HCT116 (cell line): Measurements from ENCODE around the gene ESCO1. TPM values are rescaled to one million over a fixed set of nuclear protein-coding genes. Genes with fewer than 3 reads are reported as not detected.

Experiments used
- ATAC-seq: fragments of 200-7000 bp; cut with Tn5 transposase; 2 replicates; pipeline ENCODE4 v1.9.1; 2020; ENCODE audit warnings: mild to moderate bottlenecking, moderate library complexity
- BruUV-seq: library from RNA; stranded (reverse); fragments of 400-500 nt; replicated peaks from 2 replicates; lab custom pipeline; 2021; lab: Mats Ljungman, UMichigan
- CTCF ChIA-PET: fragments of 300-600 bp; sonication (Branson Sonifier 250); formaldehyde crosslinking; loops from one replicate; lab custom pipeline; 2021; ENCODE audit warnings: antibody characterized with exemption; lab: Charles Lee
- POLR2A ChIA-PET: fragments of 300-600, 350-600 bp; sonication (Branson Sonifier 250); formaldehyde crosslinking; loops from one replicate; lab custom pipeline; 2021; ENCODE audit warnings: antibody characterized with exemption; lab: Charles Lee
- RAD21 ChIA-PET, 2 experiments: fragments of 300-600 bp; sonication (Branson Sonifier 250); formaldehyde crosslinking; loops; one replicate each; lab custom pipeline; 2023; ENCODE audit warnings: low total read pairs in 2 of 2; ENCODE audit not compliant: uncharacterized antibody in 2 of 2, unreplicated experiment in 2 of 2, low non-redundant PET in 1 of 2; lab: Charles Lee
- DNase-seq: peaks from one replicate; pipeline ENCODE4 v3.0.0-alpha.2; 2010; ENCODE audit warnings: low read depth, low spot score
- H2AFZ ChIP-seq: fragments of 200-600 bp; shearing (Covaris generic), sonication (generic); 2 replicates; pipeline ENCODE4 v1.6.1; 2017; ENCODE audit warnings: low read depth, mixed run types, mixed read lengths, antibody characterized with exemption, low read length; ENCODE audit not compliant: poor library complexity, severe bottlenecking
- H3K27ac ChIP-seq: 2 replicates; pipeline ENCODE4 v1.5.1; 2012; ENCODE audit warnings: low read depth, low read length
- H3K27me3 ChIP-seq: fragments of 200-600 bp; sonication (generic); 2 replicates; pipeline ENCODE4 v1.6.1; 2016; ENCODE audit warnings: mixed run types, low read length, mixed read lengths; ENCODE audit not compliant: insufficient read depth
- H3K36me3 ChIP-seq, 2 experiments: fragments of 200-500 bp in 1 of 2; fragments of 200-600 bp in 1 of 2; sonication (Bioruptor generic) in 1 of 2; sonication (generic) in 1 of 2; 2 replicates each; pipeline versions ENCODE4 v1.5.1 to v1.6.1; 2014 to 2016; ENCODE audit warnings: low read length in 2 of 2, inconsistent platforms in 1 of 2, mixed read lengths in 1 of 2, mixed run types in 1 of 2; ENCODE audit not compliant: insufficient read depth in 2 of 2, control insufficient read depth in 1 of 2
- H3K4me1 ChIP-seq, 2 experiments: fragments of 200-600 bp in 1 of 2; sonication (generic) in 1 of 2; 2 replicates each; pipeline versions ENCODE4 v1.5.1 to v1.6.1; 2012 to 2017; ENCODE audit warnings: low read length in 2 of 2, inconsistent platforms in 1 of 2, mild to moderate bottlenecking in 1 of 2, mixed read lengths in 1 of 2, mixed run types in 1 of 2, moderate library complexity in 1 of 2; ENCODE audit not compliant: insufficient read depth in 2 of 2, control insufficient read depth in 1 of 2
- H3K4me2 ChIP-seq: fragments of 200-600 bp; sonication (generic); 2 replicates; pipeline ENCODE4 v1.6.1; 2017; ENCODE audit warnings: mixed run types, low read length, mixed read lengths
- H3K4me3 ChIP-seq, 2 experiments: fragments of 200-600 bp in 1 of 2; sonication (generic) in 1 of 2; replicated peaks in 1 of 2; 2 replicates each; pipeline ENCODE4 v1.5.1; 2011 to 2016; ENCODE audit warnings: low read length in 2 of 2, control low read depth in 1 of 2, low read depth in 1 of 2, mild to moderate bottlenecking in 1 of 2, mixed read lengths in 1 of 2, mixed run types in 1 of 2
- H3K79me2 ChIP-seq: fragments of 200-600 bp; sonication (generic); 2 replicates; pipeline ENCODE4 v1.6.1; 2017; ENCODE audit warnings: mild to moderate bottlenecking, mixed run types, low read length, moderate library complexity, mixed read lengths; ENCODE audit not compliant: insufficient read depth
- H3K9ac ChIP-seq: fragments of 200-600 bp; sonication (generic); 2 replicates; pipeline ENCODE4 v1.6.1; 2016; ENCODE audit warnings: low read length, mixed read lengths
- H3K9me2 ChIP-seq: fragments of 200-600 bp; sonication (generic), shearing (Covaris generic); 2 replicates; pipeline ENCODE4 v1.6.1; 2017; ENCODE audit warnings: mixed run types, mild to moderate bottlenecking, moderate library complexity; ENCODE audit not compliant: insufficient read depth
- H3K9me3 ChIP-seq, 2 experiments: fragments of 200-500 bp in 1 of 2; fragments of 200-600 bp in 1 of 2; sonication (Bioruptor generic) in 1 of 2; sonication (generic) in 1 of 2; 2 replicates each; pipeline ENCODE4 v1.6.1; 2014 to 2017; ENCODE audit warnings: low read length in 2 of 2, mixed read lengths in 2 of 2, inconsistent platforms in 1 of 2, low read depth in 1 of 2, mild to moderate bottlenecking in 1 of 2, mixed run types in 1 of 2, moderate library complexity in 1 of 2; ENCODE audit not compliant: control insufficient read depth in 1 of 2, insufficient read depth in 1 of 2
- H4K20me1 ChIP-seq: fragments of 200-600 bp; sonication (generic), shearing (Covaris generic); 2 replicates; pipeline ENCODE4 v1.6.1; 2017; ENCODE audit warnings: mixed run types, mild to moderate bottlenecking, moderate library complexity; ENCODE audit not compliant: insufficient read depth
- EGR1 ChIP-seq: IDR thresholded peaks from 2 replicates; pipeline ENCODE4 v1.6.1; 2012; ENCODE audit warnings: low read depth
- FOSL1 ChIP-seq: IDR thresholded peaks from 2 replicates; pipeline ENCODE4 v1.6.1; 2012; ENCODE audit warnings: low read depth
- MAX ChIP-seq: IDR thresholded peaks from 2 replicates; pipeline ENCODE4 v1.6.1; 2012
- RAD21 ChIP-seq: IDR thresholded peaks from 2 replicates; pipeline ENCODE4 v1.6.1; 2012; ENCODE audit warnings: low read depth, mild to moderate bottlenecking
- REST ChIP-seq: IDR thresholded peaks from 2 replicates; pipeline ENCODE4 v1.6.1; 2012; ENCODE audit warnings: low read depth
- SP1 ChIP-seq: IDR thresholded peaks from 2 replicates; pipeline ENCODE4 v1.6.1; 2012; ENCODE audit warnings: low read depth
- TCF7L2 ChIP-seq: IDR thresholded peaks from 2 replicates; pipeline ENCODE4 v1.7.0; 2011; ENCODE audit warnings: borderline replicate concordance, inconsistent platforms; ENCODE audit not compliant: insufficient read depth, insufficient read length; ENCODE audit errors: extremely low read depth
- YY1 ChIP-seq: IDR thresholded peaks from 2 replicates; pipeline ENCODE4 v1.6.1; 2011; ENCODE audit warnings: low read length, low read depth, moderate library complexity, mild to moderate bottlenecking; ENCODE audit not compliant: insufficient replicate concordance; ENCODE audit errors: extremely low read depth
- ZBTB33 ChIP-seq: IDR thresholded peaks from 2 replicates; pipeline ENCODE4 v1.6.1; 2011; ENCODE audit warnings: mild to moderate bottlenecking, low read length, moderate library complexity; ENCODE audit not compliant: insufficient replicate concordance; ENCODE audit errors: extremely low read depth
- ZFX ChIP-seq: fragments of 450-650 bp; IDR thresholded peaks from 2 replicates; pipeline ENCODE4 v1.6.1; 2017
- ZNF274 ChIP-seq: fragments of 200-500 bp; sonication (Bioruptor generic); IDR thresholded peaks from 2 replicates; pipeline ENCODE4 v1.6.1; 2014; ENCODE audit warnings: mild to moderate bottlenecking, low read depth, low read length, inconsistent platforms
- intact Hi-C: fragments of 100-400 bp; cut with micrococcal nuclease; formaldehyde crosslinking; loops from 2 replicates; pipeline ENCODE4 v1.10.0; 2022
- total RNA-seq: library from RNA; stranded (reverse); gene quantifications from one replicate; pipeline ENCODE4 v1.2.1, GENCODE V29; 2021; ENCODE audit not compliant: unreplicated experiment

Gene ESCO1
- total RNA-seq, 1 experiment from 2014 or later, result 19.6 TPM

GRCh38 chr18:21502661-21503060, 97.8 kb downstream of the ESCO1 start:
- Histone ChIP-seq H3K4me3 (no peak overlapping the region), H3K36me3 (no peaks in the 10 kb centered on the region), H3K4me1 (no peaks in the 10 kb centered on the region), H3K27me3 (no peaks in the 10 kb centered on the region), H3K9me2 (no peaks in the 10 kb centered on the region), H3K9me3 (no peaks in the 10 kb centered on the region), H3K79me2 (no peaks in the 10 kb centered on the region), H4K20me1 (no peaks in the 10 kb centered on the region), H2AFZ (no peak overlapping the region), H3K4me2 (no peak overlapping the region), H3K27ac (no peak overlapping the region), H3K9ac (no peak overlapping the region)
- no TSS peak for BruUV-seq
- RAD21 ChIA-PET, result no interaction called here
- ATAC-seq, result no peak
- intact Hi-C loops, result no loop called here
- TF ChIP-seq REST, result no peak
- no peak for TF ChIP-seq ZFX
- no peak for TF ChIP-seq SP1
- TF ChIP-seq RAD21, result no peak
- TF ChIP-seq ZNF274, result no peak
- no peak for TF ChIP-seq TCF7L2
- no peak for TF ChIP-seq MAX
- no peak for TF ChIP-seq EGR1
- TF ChIP-seq ZBTB33, result no peak
- no peak for TF ChIP-seq FOSL1
- no peak for TF ChIP-seq YY1
- CTCF ChIA-PET, result interaction anchor here (0.9 kb wide), 1 partner anchor 13 kb away, joined by 3 read pairs; no protein-coding TSS in a partner anchor
- no peak for DNase-seq
- POLR2A ChIA-PET, result no interaction called here
